Fibroblast of mammary gland (primary cell): Measurements from ENCODE around the gene KCNV2.

Experiments used
- DNase-seq: peaks from one replicate; pipeline ENCODE4 v3.0.0-alpha.2; 2010; ENCODE audit warnings: low read depth
- H3K4me3 ChIP-seq: 2 replicates; pipeline ENCODE4 v1.5.1; 2011; ENCODE audit warnings: low read depth, mild to moderate bottlenecking, low read length, moderate library complexity; ENCODE audit not compliant: control insufficient read depth
- CTCF ChIP-seq: conservative IDR thresholded peaks from 2 replicates; pipeline ENCODE4 v1.5.1; 2011; ENCODE audit warnings: low read depth, low read length, inconsistent platforms; ENCODE audit not compliant: control insufficient read depth, insufficient read depth

KCNV2 gene

GRCh38 chr9:2679011-2679410 lies 38.3 kb upstream of the KCNV2 start:
- DNase-seq = peak; percentile 16
- TF ChIP-seq CTCF = no peak
- no peak overlapping the region for H3K4me3 ChIP-seq

- DNase-seq = no peak
- no peak overlapping the region for H3K4me3 ChIP-seq
- no peak for TF ChIP-seq CTCF
Measured at GRCh38 chr9:2681981-2682380, 35.3 kb upstream of the KCNV2 start.

GRCh38 chr9:2686911-2687310 lies 30.4 kb upstream of the KCNV2 start:
- TF ChIP-seq CTCF = no peak
- DNase-seq = no peak
- H3K4me3 ChIP-seq = no peak overlapping the region

GRCh38 chr9:2688636-2689035 lies 28.7 kb upstream of the KCNV2 start:
- TF ChIP-seq CTCF = no peak
- H3K4me3 ChIP-seq = no peak overlapping the region
- DNase-seq = no peak

- peak; percentile 22 for DNase-seq
- H3K4me3 ChIP-seq = no peak overlapping the region
- TF ChIP-seq CTCF = no peak
Measured at GRCh38 chr9:2691212-2691611, 26.1 kb upstream of the KCNV2 start.

- DNase-seq = peak; percentile 12
- no peak for TF ChIP-seq CTCF
- H3K4me3 ChIP-seq = no peak overlapping the region
Measured at GRCh38 chr9:2691626-2692025, 25.7 kb upstream of the KCNV2 start.

GRCh38 chr9:2693056-2693455 lies 24.3 kb upstream of the KCNV2 start:
- H3K4me3 ChIP-seq = no peak overlapping the region
- DNase-seq = no peak
- no peak for TF ChIP-seq CTCF
